Measurements from ENCODE around the gene NUMBL. TPM values are rescaled to one million over a fixed set of nuclear protein-coding genes. Genes with fewer than 3 reads are reported as not detected.

NUMBL gene
- total and polyA plus RNA-seq, 4 donors = 13.2 to 41.2 (median 17.1) TPM

GRCh38 chr19:40717325-40717879 lies 27.0 kb upstream of the NUMBL start:
- peak overlapping the region; percentile 93 to 95 for H3K27ac ChIP-seq (ENCODE audit: low read depth in 1 of 2, low read length in 1 of 2)
- DNase-seq (peak in 2 of 3 donors; percentile 18 to 39), ATAC-seq (ENCODE audit: insufficient read depth, low FRiP score) (no peak)
- H3K27me3 ChIP-seq (ENCODE audit: control insufficient read depth in 3 of 3, insufficient read depth in 3 of 3, low read length in 2 of 3) = no peaks in the 10 kb centered on the region
- H3K4me3 ChIP-seq = peak overlapping the region; percentile 79
- H3K4me1 ChIP-seq (ENCODE audit: control insufficient read depth in 5 of 5, insufficient read depth in 5 of 5, low read length in 5 of 5) = peaks cover 12 to 47% (median 20%) of the 10 kb centered on the region in 5 donors
- no peaks in the 10 kb centered on the region for H3K9me3 ChIP-seq (ENCODE audit: control insufficient read depth in 4 of 4, insufficient read depth in 3 of 4, low read length in 3 of 4)
- 1 to 3% methylated on average over 20 of the region's 20 CpGs for WGBS, 2 donors
- H3K9ac ChIP-seq (ENCODE audit: insufficient read depth in 1 of 2, low read length in 2 of 2) = peak overlapping the region; percentile 74 to 92
- H3K36me3 ChIP-seq (ENCODE audit: control insufficient read depth in 4 of 4, insufficient read depth in 4 of 4, low read length in 4 of 4) = peaks cover 0 to 5% (median 0%) of the 10 kb centered on the region in 4 donors
- TF ChIP-seq, protein P1, sequence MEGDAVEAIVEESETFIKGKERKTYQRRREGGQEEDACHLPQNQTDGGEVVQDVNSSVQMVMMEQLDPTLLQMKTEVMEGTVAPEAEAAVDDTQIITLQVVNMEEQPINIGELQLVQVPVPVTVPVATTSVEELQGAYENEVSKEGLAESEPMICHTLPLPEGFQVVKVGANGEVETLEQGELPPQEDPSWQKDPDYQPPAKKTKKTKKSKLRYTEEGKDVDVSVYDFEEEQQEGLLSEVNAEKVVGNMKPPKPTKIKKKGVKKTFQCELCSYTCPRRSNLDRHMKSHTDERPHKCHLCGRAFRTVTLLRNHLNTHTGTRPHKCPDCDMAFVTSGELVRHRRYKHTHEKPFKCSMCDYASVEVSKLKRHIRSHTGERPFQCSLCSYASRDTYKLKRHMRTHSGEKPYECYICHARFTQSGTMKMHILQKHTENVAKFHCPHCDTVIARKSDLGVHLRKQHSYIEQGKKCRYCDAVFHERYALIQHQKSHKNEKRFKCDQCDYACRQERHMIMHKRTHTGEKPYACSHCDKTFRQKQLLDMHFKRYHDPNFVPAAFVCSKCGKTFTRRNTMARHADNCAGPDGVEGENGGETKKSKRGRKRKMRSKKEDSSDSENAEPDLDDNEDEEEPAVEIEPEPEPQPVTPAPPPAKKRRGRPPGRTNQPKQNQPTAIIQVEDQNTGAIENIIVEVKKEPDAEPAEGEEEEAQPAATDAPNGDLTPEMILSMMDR (IDR thresholded peaks at IDR 0.05; ENCODE audit: control extremely low read depth, extremely low read depth) = no peak

GRCh38 chr19:40716482-40717324 lies 26.3 kb upstream of the NUMBL start, which contains the start of the genes COQ8B and ITPKC:
TSS of gene COQ8B (minus strand) at chr19:40716886. CDS start at chr19:40714632, 2,254 bp downstream.
TSS of gene ITPKC (plus strand) at chr19:40717112. CDS start at chr19:40717136, 24 bp downstream.
- 0 to 1% methylated on average over 65 to 76 of the region's 76 CpGs for WGBS, 2 donors
- no peaks in the 10 kb centered on the region for H3K9me3 ChIP-seq (ENCODE audit: control insufficient read depth in 4 of 4, insufficient read depth in 3 of 4, low read length in 3 of 4)
- H3K4me1 ChIP-seq (ENCODE audit: control insufficient read depth in 5 of 5, insufficient read depth in 5 of 5, low read length in 5 of 5) = peaks cover 6 to 47% (median 20%) of the 10 kb centered on the region in 5 donors
- DNase-seq (peak; percentile 99), ATAC-seq (ENCODE audit: insufficient read depth, low FRiP score) (peak; percentile 76)
- peak within 1 kb of the TSS; percentile 92 to 94 for H3K9ac ChIP-seq (ENCODE audit: insufficient read depth in 1 of 2, low read length in 2 of 2)
- peak within 1 kb of the TSS; percentile 93 to 95 for H3K27ac ChIP-seq (ENCODE audit: low read depth in 1 of 2, low read length in 1 of 2)
- TF ChIP-seq, protein P1 (IDR thresholded peaks at IDR 0.05; ENCODE audit: control extremely low read depth, extremely low read depth) = no peak
- peak within 1 kb of the TSS; percentile 79 for H3K4me3 ChIP-seq
- no peaks in the 10 kb centered on the region for H3K27me3 ChIP-seq (ENCODE audit: control insufficient read depth in 3 of 3, insufficient read depth in 3 of 3, low read length in 2 of 3)
- H3K36me3 ChIP-seq (ENCODE audit: control insufficient read depth in 4 of 4, insufficient read depth in 4 of 4, low read length in 4 of 4) = peaks cover 0 to 5% (median 0%) of the 10 kb centered on the region in 4 donors

- peaks cover 0 to 9% (median 0%) of the 10 kb centered on the region in 4 donors for H3K36me3 ChIP-seq (ENCODE audit: control insufficient read depth in 4 of 4, insufficient read depth in 4 of 4, low read length in 4 of 4)
- ATAC-seq (ENCODE audit: insufficient read depth, low FRiP score) = no peak
- H3K4me1 ChIP-seq (ENCODE audit: control insufficient read depth in 5 of 5, insufficient read depth in 5 of 5, low read length in 5 of 5) = peaks cover under 1 to 47% (median 20%) of the 10 kb centered on the region in 5 donors
- H3K27ac ChIP-seq (ENCODE audit: low read depth in 1 of 2, low read length in 1 of 2) = peak overlapping the region; percentile 93 to 95
- no peaks in the 10 kb centered on the region for H3K27me3 ChIP-seq (ENCODE audit: control insufficient read depth in 3 of 3, insufficient read depth in 3 of 3, low read length in 2 of 3)
- peak overlapping the region; percentile 72 to 94 for H3K9ac ChIP-seq (ENCODE audit: insufficient read depth in 1 of 2, low read length in 2 of 2)
- DNase-seq = no peak
- H3K4me3 ChIP-seq = peak overlapping the region; percentile 40
- H3K9me3 ChIP-seq (ENCODE audit: control insufficient read depth in 4 of 4, insufficient read depth in 3 of 4, low read length in 3 of 4) = no peaks in the 10 kb centered on the region
- TF ChIP-seq, protein P1 (IDR thresholded peaks at IDR 0.05; ENCODE audit: control extremely low read depth, extremely low read depth) = no peak
- 5 to 8% methylated on average over 8 of the region's 8 CpGs for WGBS, 2 donors
Measured at GRCh38 chr19:40716031-40716481, 25.6 kb upstream of the NUMBL start.
